ENCODE results near the gene ZNF761. TPM values are rescaled to one million over a fixed set of nuclear protein-coding genes. Genes with fewer than 3 reads are reported as not detected.
A peak's percentile ranks its signal among the peaks of the same experiment; 100 is the strongest.
"Not testable (repeated sequence)": the region's sequence is repeated elsewhere in the genome, so short reads cannot be mapped to it uniquely, and the experiment has no call there.

Gene ZNF761
- total RNA-seq, 1 experiment from 2014 or later = 10.6 TPM

GRCh38 chr19:53389978-53390377, 41.8 kb upstream of the ZNF761 start:
- no peak for DNase-seq
- Mint-ChIP-seq H3K27me3 (ENCODE audit: unreplicated experiment) (no peaks in the 10 kb centered on the region), H3K9me3 (ENCODE audit: low read depth, unreplicated experiment) (peaks cover 24% of the 10 kb centered on the region), H3K4me1 (ENCODE audit: low read depth, unreplicated experiment) (no peaks in the 10 kb centered on the region), H3K27ac (ENCODE audit: unreplicated experiment) (no peak overlapping the region), H3K36me3 (ENCODE audit: insufficient read depth, unreplicated experiment) (peaks cover 27% of the 10 kb centered on the region), H3K4me3 (ENCODE audit: low read depth, unreplicated experiment) (no peak overlapping the region)
- CTCF ChIA-PET = no interaction called here
- TF ChIP-seq CTCF (IDR thresholded peaks at IDR 0.05; ENCODE audit: unreplicated experiment) = no peak
- intact Hi-C loops (cut with micrococcal nuclease; ENCODE audit: unreplicated experiment) = no loop called here
- no TSS peak for BruUV-seq (replicated peaks)

DNA sequence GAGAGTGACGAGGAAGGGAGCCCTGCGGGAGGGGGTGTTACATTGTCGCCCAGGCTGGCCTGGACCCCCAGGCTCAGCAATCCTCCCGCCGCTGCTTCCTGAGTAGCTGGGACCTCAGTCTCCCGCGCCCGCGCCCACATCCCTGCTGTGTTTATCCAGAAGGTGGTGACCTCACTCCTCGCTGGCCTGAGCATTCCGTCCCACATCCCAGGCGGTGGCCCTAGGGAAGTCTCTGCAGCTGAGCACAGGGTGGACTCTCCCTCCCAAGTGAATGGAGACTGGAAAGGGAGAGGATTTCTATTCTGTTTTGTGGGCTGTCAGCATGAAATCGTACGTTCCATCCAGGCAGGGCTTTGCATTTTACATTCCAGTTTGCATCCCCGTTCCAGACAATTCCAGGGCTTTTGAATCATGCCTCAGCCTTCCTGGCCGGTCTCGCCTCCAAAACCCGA, 37.2 kb upstream of the ZNF761 start:
- DNase-seq = no peak
- peak overlapping the region; percentile 78 for H3K4me3 Mint-ChIP-seq (ENCODE audit: low read depth, unreplicated experiment)
- TF ChIP-seq CTCF (IDR thresholded peaks at IDR 0.05; ENCODE audit: unreplicated experiment) = no peak
- H3K27me3 Mint-ChIP-seq (ENCODE audit: unreplicated experiment) = no peaks in the 10 kb centered on the region
- CTCF ChIA-PET = no interaction called here
- H3K9me3 Mint-ChIP-seq (ENCODE audit: low read depth, unreplicated experiment) = peaks cover 12% of the 10 kb centered on the region
- H3K4me1 Mint-ChIP-seq (ENCODE audit: low read depth, unreplicated experiment) = peaks cover 12% of the 10 kb centered on the region
- BruUV-seq (replicated peaks) = no TSS peak
- peak overlapping the region; percentile 73 for H3K27ac Mint-ChIP-seq (ENCODE audit: unreplicated experiment)
- H3K36me3 Mint-ChIP-seq (ENCODE audit: insufficient read depth, unreplicated experiment) = peaks cover 31% of the 10 kb centered on the region
- intact Hi-C loops (cut with micrococcal nuclease; ENCODE audit: unreplicated experiment) = no loop called here

DNA sequence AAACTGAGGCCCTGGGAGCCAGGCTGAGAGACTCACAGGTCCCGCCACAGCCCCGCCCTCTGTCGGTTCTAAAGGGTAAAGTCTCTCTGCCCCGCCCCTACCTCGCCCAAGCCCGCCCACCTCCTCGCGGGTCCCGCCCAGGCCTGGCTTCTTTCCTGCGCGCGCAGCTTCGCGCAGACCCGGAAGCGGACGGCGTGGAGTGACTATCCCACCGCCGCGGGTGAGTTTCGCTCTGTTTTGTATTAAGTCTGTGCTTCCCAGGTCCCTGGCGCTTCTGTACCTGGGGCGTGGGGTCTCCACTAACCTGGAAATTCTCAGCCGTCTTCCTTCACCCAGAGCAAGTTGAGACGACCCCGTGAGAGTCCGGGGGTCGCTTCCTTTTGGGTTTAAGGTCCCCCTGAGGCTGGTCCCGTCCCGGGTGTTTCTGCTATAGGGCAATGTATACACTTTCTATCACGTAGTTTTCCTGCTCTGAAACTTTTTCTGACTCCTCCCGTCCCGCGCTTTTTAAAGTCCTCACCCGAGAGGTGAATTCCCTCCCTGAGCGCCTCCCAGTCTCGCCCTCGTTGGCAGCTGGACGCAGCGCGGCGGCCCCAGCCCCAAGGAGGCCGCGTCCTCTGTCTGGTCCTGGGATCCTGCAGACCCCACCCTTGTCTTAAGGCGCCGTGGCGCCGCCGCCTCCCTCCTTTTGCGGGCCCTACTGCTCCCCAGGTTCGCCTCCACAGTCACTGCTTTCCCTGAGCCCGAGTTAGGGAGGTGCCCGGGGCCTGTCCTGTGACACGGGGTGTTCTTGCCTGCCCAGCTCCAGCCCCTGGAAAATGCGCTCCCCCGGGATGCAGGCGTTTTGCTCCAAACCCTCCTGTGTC, 36.6 kb upstream of the ZNF761 start, which contains the start of gene ZNF765:
Gene ZNF765, plus strand, starts transcription at position 176 of the 866 bp plus-strand sequence. CDS start 2,867 bp downstream, outside the sequence.
- Mint-ChIP-seq H3K27ac (ENCODE audit: unreplicated experiment) (peak within 1 kb of the TSS; percentile 73), H3K4me3 (ENCODE audit: low read depth, unreplicated experiment) (peak within 1 kb of the TSS; percentile 78), H3K27me3 (ENCODE audit: unreplicated experiment) (no peaks in the 10 kb centered on the region), H3K36me3 (ENCODE audit: insufficient read depth, unreplicated experiment) (peaks cover 30% of the 10 kb centered on the region), H3K9me3 (ENCODE audit: low read depth, unreplicated experiment) (peaks cover 10% of the 10 kb centered on the region), H3K4me1 (ENCODE audit: low read depth, unreplicated experiment) (peaks cover 12% of the 10 kb centered on the region)
- peak; percentile 95 for DNase-seq
- peak; percentile 73 for TF ChIP-seq CTCF (IDR thresholded peaks at IDR 0.05; ENCODE audit: unreplicated experiment)
- CTCF ChIA-PET = no interaction called here
- intact Hi-C loops (cut with micrococcal nuclease; ENCODE audit: unreplicated experiment) = no loop called here
- TSS peak; percentile 74 for BruUV-seq (replicated peaks)

DNA sequence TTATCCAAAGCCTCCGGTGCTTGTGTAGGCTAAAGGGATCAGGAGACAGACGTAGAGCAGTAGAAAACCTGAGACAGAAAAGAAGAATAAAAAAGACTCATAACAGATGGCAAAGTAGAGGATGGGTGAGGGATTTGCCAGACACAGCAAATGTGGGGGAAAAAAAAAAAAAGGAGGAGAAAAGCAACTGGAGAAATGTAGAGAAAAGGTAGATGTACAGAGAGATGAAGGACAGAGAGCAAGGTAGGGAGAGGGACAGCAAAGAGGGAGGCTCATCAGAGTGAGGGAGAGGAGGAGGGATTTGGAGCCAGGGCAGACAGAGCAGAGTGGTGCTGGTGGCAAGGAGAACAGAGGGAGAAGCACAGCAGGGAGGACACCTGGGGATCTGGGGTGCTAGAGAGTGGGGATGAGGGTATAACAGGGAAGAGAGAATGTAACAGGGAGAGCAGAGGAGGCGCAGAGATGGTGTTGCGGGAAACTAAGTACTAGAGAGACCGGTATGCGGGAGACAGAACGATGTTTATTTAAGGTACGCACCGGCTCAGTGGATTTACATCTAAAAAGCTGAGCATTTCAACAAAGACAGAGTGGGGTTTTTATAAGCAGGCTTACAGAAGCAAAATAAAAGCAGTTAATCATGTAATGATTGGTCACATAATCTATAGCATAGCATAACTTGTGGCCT, 35.8 kb upstream of the ZNF761 start:
- intact Hi-C loops (cut with micrococcal nuclease; ENCODE audit: unreplicated experiment); H3K27me3 Mint-ChIP-seq (ENCODE audit: unreplicated experiment); CTCF ChIA-PET; BruUV-seq (replicated peaks); H3K9me3 Mint-ChIP-seq (ENCODE audit: low read depth, unreplicated experiment); DNase-seq: not testable (repeated sequence)
- Mint-ChIP-seq H3K4me1 (ENCODE audit: low read depth, unreplicated experiment) (peaks cover 12% of the 10 kb centered on the region), H3K27ac (ENCODE audit: unreplicated experiment) (peak overlapping the region; percentile 73), H3K4me3 (ENCODE audit: low read depth, unreplicated experiment) (peak overlapping the region; percentile 78), H3K36me3 (ENCODE audit: insufficient read depth, unreplicated experiment) (peaks cover 36% of the 10 kb centered on the region)

Data from Calu3 (cell line).